Fibroblast of peridontal ligament (primary cell): ENCODE measurements around the gene FAM174C.
A peak's percentile ranks its signal among the peaks of the same experiment; 100 is the strongest.

ENCODE experiments used
- DNase-seq: peaks from one replicate; pipeline ENCODE4 v3.0.0-alpha.2; 2010; ENCODE audit errors: extremely low read depth

The FAM174C gene

DNA sequence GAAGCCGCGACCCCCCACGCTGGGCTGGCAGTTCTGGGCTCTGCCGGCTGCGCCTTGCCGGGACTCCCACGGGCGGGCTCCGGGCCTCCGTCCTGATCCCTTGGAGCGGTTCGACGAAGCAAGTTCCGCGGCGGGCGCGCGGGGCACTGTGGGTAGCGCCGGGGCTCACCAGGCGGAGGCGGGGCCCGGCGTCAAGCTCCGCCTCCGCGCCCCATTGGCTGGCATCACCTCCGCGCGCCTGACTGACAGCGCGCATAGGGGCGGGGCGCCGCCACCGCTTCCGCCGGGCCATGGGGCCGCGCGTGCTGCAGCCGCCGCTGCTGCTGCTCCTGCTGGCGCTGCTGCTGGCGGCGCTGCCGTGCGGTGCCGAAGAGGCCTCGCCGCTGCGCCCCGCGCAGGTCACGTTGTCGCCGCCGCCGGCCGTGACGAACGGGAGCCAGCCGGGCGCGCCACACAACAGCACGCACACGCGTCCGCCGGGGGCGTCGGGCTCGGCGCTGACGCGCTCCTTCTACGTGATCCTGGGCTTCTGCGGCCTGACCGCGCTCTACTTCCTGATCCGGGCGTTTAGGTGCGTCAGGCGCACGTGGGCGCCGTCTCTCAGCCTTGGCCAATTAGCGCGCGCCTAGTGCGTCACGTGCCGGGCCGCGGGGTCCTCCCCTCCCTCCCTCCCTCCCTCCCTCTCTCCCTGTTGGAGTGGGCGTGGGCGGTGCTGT, at the start of gene FAM174C:
FAM174C (plus strand) TSS at position 271 of the 716 bp plus-strand sequence; CDS start at position 291, 20 bp downstream.
- peak; percentile 95 for DNase-seq

DNA sequence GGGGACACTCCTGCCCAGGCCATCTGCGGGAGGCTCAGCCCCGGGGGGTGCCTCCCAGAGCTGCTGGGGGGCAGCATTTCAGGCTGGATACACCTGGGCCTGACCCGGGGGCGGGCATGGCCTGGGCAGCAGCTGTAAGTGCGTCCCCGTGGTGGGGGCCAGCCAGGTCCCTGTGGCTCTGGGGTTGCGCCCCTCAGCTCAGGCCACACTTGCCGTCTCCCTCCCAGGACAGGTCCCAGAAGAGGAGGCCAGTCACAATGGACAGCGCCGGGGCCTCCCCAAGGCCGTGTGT, 49.2 kb upstream of the FAM174C start:
- no peak for DNase-seq

DNA sequence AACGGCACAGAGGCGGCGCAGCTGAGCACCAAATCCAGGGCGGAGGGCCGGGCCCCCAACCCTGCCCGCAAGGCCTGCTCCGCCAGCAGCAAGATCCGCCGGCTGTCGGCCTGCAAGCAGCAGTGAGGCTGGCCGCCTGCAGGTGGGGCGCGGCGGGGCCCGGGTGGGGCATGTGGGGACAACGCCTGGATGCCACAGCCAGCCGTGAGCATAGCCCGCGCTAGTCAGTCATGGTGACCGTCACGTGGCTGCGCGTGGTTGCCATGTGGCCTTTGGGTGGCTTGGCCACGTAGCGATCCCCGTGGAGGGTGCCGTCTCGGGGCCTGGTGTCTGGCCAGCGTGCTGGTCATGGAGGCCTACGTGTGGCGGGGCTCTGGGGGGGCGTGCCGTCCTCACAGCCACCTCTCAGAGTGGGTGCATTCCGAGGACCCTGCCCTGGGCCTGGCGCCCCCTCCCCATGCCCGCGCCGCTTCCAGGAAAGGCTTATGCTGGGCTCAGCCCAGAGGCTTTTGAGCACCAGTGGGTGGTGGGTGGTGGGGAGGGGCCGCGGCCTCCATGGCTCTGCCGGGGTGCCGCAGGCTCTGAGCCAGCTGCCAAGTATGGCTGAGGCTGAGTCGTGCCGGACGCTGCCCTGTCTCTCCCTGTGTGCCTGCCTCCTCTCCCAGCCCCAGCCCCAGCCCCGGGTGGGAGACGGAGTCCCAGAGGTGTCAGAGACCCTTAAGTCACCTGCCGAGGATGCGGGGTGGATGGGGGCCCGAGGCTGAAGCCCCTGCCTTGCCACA, 48.6 kb upstream of the FAM174C start:
- no peak for DNase-seq

DNA sequence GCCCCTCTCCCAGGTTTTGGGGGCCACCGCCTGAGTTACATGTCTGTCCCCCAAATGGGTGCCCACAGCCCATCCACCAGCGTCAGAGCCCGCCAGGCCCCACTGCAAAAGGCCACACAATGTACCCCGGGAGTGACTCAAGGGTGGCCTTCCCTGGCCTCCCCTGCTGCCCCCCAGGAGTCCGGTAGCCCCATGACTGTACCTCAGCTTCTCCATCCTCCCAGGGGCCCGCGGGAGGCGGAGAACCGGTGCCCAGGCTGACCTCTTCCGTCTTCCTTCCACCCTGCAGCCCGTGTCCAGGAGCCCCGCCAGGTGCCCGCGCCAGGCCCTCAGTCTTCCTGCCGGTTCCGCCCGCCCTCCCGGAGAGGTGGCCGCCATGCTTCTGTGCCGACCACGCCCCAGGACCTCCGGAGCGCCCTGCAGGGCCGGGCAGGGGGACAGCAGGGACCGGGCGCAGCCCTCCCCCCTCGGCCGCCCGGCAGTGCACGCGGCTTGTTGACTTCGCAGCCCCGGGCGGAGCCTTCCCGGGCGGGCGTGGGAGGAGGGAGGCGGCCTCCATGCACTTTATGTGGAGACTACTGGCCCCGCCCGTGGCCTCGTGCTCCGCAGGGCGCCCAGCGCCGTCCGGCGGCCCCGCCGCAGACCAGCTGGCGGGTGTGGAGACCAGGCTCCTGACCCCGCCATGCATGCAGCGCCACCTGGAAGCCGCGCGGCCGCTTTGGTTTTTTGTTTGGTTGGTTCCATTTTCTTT, 47.9 kb upstream of the FAM174C start:
- DNase-seq = no peak

DNA sequence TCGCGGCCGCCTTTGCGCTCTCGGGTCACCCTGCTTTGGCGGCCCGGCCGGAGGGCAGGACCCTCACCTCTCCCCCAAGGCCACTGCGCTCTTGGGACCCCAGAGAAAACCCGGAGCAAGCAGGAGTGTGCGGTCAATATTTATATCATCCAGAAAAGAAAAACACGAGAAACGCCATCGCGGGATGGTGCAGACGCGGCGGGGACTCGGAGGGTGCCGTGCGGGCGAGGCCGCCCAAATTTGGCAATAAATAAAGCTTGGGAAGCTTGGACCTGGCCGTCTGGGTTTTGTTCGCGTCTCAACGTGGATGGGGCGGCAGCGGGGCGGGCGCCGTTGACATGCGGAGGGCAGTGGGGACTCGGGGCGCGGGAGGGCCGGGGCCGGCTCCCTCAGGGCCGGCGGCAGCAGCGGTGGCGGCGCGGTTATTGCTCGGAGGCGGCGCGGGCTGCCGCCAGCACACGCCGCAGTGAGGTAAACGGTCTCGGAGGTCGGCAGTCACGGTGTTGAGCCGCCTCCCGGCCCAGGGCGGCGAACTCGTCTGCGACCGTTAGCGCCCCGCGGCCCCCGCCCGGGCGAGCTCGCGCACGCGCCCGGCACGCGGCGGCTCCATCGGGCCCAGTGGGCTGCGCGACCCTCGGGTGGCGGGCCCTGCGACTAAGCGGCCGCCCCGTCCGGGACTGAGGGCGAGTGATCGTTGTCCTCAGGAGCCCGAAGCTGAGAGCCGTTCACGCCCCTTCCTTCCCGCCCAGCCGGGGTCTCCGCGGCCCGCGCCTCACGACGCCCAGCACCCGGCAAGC, 47.0 kb upstream of the FAM174C start:
- no peak for DNase-seq

DNA sequence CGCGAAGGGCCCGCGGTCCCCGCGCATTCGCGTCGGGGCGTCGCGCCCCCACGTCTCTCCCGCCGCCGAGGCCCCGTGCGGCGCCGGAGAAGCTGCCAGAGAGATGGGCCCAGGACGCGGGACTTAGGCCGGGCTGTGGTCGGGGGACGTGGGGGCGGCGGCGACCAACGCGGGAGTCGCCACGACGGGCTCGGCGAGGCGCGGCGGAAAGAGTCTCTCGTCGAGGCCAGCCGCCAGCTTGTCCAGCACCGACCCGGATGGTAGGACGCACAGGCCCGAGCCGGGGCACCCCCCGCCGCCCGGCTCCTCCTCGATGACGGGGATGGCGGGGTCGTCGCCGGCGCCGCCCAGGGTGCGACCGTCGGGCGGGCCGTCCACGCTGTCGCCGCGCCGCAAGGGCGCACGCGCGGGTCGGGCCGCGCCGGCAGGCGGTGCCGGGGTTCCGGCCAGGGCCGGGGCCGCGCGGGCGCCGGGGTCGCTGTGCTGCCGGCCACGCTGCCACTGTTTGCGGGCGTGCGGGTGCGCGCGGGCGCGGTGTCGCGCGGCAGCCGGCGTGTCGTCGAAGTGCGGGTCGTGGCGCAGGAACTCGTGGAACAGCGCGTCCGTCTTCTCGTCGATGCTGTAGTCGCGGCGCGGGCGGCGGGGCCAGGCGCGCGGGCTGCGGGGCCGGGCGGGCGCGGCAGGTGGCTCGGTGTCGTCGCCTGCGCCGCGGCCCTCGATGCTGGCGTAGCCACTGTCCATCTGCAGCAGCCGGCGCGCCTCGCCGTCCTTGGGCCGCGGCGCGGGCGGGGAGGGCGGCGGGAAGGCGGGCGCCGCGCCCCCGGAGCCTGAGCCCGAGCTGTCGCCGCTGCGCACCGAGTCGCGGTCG, 46.0 kb upstream of the FAM174C start:
- DNase-seq = no peak

DNA sequence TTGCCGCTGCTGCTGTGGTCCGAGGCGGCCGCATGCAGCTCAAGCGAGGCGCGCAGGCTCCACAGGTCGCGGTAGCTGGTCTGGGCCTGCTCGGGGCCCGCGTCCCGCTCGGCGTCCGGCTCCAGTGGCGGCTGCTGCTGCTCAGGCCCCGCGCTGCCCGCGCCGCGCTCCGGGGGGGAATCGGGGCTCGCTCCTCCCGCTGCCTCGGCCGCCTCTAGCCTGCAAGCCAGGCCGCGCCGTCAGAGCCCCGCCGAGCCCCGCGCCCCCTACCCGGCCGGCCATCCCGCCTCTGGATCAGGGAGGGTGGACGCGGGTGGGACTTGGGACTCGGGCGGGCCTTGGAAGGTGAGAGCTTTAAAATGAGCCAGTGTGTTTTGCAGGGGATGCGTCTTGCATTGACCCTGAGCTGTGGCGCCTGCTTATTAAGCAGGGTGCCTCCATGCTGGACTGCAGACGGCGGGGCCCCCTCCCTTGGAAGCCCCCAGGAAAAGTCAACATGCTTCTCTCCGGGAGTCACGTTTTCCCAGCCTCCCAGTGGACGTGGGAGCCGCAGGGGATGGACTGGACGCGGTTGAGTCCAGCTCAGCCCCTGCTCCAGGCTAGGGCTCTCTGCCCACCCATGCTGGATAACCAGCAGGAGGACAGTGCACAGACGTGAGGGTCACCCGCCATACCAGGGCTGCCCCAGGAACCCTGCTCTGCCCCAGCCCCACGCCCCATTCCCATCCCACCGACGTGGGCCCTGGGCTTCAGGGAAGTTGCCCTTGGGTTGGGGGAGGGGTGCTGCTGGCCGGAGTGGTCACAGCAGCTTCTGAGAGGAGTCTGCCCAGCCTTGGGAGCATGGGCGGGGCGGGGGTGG, 45.2 kb upstream of the FAM174C start:
- DNase-seq = no peak

DNA sequence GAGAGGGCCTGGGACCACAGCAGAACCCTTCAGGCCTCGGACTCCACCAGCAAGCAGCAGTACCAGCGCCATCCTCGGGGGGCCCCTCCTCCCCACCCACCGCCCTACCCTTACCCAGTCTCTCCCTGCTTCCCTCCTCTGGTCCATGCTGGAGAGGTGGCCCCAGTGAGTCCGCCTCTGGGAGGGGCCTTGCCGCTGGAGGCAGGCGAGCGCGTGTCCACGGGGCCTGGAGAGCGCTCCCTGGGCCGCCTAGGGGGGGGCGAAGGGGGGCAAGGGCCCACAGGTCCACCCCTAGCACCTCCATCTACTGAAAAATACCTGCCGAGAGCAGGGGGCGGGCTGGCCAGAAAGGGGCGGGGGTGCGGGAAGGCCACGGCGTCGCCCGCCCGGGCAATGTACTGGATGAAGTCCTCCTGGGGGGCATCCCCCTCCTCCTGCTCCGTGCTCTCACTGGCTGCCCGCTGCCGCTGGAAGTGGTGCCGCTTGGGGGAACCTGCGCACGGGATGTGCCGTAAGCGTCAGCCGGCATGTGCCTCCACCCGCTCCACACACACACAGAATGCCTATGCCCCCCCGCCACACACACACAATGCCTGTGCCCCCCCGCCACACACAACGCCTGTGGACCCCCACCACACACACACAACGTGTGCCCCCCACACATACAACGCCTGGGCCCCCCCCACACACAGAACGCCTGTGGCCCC, 44.4 kb upstream of the FAM174C start:
- no peak for DNase-seq

DNA sequence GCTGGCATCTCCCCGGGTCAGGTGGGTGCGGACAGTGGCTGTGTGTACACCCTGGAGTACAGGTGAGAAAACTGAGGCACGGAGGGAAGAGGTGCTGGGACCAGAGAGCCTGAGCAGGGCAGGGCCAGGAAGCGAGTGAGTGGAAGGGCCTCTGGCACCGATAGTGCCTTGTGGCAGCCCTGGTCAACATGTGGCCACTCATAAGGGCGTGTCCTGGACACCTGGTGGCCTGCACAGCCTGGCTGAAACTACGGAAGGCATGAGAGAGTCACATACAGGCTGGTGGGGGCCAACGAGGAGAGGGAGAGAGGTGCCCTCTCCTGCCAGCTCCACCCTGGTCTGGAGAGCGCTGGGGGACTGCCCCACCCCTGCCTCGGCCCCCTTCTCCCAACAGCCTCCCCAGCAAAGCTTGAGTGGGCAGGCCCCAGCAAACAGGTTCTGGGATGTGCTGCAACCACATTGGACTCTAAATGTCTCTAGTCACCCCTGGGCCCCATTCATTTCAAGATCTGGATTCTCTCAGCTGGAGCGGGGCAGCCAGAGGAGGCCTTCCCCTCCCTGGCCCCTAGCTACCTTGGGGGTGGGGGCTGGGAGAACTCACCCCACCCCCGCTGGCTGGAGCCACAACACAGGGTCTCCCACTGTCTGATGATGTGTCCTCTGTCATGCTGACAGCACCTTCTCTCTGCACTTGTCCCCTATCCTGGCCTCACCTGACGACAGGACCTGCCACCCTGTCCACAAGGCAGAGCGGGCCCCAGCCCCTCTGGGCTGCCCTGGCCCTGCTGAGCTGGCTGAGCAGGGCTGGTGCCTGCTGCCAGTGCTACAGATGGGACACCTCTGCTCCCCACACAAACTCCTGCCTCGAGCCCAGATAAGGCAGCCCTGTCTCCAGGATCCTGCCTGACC, 43.3 kb upstream of the FAM174C start:
- DNase-seq = no peak

DNA sequence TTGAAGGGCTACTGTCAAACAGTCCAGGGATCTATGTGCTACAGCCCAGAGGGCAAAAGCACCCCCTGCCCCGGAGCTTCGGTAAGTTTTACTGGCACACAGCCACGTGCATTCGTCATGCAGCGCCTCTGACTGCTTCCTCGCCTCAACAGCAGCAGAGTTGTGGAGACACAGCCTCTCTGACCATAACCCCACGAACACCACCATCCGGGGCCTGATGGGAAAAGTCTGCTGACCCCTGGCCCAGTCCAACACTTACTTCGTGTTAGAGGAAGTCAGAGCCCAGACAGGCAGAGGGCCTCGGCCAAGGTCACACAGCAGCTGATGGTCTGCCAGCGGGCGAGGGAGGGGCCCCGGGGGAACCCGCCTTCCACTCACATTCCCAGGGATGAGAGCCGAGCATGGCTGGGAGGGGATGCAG, 42.7 kb upstream of the FAM174C start:
- no peak for DNase-seq

DNA sequence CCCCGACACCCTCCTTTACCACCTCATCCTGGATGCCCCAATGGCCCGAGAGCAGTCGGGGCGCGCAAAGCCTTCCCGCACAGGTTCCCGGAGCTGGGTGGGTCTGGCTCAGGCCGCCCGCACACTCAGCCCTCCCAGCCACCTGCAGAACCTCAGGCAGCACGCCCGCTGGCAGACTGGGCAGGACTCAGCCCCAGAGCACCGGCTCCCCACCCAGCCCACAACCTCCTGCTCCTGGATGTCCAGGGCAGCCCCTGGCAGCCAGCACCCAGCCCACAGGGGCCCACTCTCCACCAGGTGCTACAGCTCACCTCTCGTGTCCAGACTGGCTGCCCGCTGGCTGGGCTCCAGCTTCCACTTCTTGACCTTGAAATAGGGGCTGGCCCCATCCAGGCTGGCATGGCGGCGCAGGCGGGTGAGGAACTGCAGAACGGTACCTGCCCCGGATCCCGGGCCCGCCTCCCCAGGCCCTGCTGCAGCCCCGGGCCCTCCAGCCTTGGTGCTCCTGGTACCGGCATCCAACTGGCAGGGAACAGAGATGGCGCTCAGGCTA, 42.1 kb upstream of the FAM174C start:
- no peak for DNase-seq

DNA sequence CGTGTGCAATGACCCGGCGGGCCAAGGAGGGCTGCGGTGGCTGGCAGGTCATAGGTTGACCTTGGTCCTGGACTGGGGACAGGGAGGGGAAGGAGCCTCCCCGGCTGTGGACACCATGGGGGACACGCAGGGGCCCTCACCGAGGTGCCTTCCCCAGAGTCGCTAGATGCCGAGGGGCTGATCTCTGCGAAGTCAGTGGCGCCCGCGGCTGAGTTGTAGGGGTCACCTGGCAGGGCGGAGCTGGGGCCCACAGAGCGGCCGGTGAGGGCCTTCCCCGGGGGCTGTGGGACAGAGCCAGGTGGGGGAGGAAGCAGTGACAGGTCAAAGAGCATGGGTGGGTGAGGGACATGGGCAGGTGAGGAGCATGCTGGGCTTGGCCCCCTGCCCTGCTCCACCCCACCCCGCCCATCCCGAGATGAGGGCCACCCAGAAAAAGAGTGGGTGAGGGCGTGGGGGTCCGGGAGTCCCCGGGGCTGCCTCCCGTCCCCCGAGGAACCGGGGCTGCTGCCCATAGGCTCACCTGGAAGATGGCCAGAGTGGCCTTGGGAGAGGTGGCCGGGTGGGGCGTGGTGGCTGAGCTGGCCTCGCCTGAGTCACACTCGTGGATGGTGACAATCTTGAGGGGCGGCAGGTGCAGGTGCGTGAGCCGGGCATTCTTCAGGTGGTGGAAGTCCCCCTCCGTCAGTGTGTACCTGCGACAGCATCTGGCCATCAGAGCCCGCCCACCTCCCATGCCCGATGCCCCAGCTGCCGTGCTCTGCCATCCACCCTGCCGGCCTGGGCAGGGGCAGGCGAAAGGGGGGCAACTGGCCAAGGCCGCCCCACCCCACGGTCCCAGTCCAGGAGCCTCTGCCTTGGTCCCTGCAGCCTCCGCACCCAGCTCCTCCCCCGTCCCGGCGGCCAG, 41.0 kb upstream of the FAM174C start:
- DNase-seq = no peak

DNA sequence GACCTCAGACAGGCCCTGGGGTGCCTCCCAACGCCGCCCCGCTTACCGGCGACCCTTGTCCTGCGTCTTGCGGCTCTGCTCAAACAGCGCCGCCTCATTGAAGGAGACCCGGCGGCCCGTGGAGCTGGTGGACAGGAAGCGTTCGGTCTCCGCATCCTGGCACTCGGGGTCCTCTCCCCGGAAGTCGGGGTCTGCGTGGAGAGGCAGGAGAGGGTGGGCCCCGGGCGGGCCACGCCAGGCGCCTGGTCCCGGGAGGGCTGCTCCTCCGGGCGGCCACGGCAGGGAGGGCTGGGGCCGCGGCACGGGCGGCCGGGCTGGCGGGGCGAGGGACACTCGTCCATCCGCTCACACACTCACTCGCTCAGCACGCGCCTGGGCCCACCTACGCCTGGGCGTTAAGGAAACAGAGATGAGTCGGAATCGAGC, 40.4 kb upstream of the FAM174C start:
- DNase-seq = no peak

DNA sequence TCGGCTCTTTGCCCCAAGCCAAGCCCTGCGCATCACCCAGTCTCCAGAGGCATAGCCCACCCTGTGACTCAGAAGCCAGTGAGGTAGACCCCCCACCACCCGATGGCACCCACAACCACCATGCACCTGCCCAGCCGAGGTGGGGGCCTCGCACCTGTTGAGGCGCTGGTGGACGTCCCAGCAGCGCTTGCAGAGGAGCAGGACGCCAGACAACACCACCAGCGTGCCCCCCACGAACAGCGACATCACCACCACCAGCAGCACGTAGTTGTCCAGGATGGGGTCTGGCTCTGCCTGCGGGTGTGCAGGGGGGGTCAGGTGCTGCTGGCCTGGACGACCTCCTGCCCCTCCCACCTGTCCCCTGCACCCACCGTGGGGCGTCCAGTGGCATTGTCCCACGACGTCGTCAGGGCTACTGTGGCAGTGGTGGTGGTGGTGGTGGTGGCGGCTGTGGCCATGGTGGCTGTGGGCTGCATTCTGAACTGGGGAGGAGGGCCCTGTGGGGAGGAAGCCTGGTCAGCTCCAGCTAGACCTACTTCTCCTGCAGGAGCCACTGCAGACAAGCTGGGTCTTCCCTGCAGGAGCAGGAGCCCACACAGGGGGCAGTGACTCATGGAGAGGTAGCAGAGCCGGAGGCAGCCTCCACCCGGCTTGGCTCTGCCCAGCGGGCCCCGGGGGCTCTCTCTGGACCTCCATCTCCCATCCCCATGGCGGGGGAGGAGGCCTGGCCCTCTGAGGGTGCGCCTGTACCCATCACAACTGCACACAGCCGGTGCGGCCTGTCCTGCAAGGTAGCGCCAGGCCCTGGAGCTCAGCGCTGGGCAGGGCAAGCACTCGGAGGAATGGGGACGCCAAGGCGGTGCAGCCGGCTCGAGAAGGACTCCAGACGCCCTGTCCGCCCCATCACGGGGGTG, 39.4 kb upstream of the FAM174C start:
- DNase-seq = no peak

DNA sequence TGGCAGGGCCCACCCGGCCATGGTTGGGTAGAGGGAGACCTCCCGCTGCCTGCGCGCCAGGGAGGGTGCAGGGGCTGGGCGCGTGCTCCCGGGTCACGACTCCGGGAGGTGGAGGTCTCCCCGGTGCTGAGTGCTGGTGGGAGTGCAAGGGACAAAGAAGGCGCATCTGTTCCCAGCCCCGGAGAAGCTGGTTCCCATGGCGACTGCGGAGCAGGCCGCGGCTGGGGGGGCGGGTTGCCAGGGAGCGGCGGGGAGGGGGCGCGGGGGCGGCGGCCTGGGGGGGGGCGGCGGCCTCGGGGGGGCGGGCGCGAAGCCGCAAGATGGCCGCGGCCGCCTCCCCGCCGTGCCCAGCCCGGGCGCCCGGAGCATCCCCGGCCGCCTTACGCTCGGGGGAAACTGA, 38.8 kb upstream of the FAM174C start:
- DNase-seq = no peak
